Karpas-422 (cell line): ENCODE data around the gene JAK1. TPM values are rescaled to one million over a fixed set of nuclear protein-coding genes. Genes with fewer than 3 reads are reported as not detected.

Experiments
- DNase-seq: peaks from one replicate; pipeline ENCODE4 v3.0.0-alpha.2; 2015
- H2AFZ ChIP-seq: fragments of 200-600 bp; sonication (generic); 2 replicates; pipeline ENCODE4 v1.6.1; 2014; ENCODE audit warnings: antibody characterized with exemption, low read length, mixed read lengths
- H3K27ac ChIP-seq: fragments of 200-600 bp; sonication (generic); 2 replicates; pipeline ENCODE4 v1.5.1; 2014; ENCODE audit warnings: mild to moderate bottlenecking, low read length, moderate library complexity
- H3K27me3 ChIP-seq: fragments of 200-600 bp; sonication (generic); 2 replicates; pipeline ENCODE4 v1.6.1; 2014; ENCODE audit warnings: low read length, mixed read lengths
- H3K36me3 ChIP-seq: fragments of 200-600 bp; sonication (generic); 2 replicates; pipeline ENCODE4 v1.6.1; 2014; ENCODE audit warnings: low read length, mixed read lengths; ENCODE audit not compliant: insufficient read depth
- H3K4me1 ChIP-seq: fragments of 200-600 bp; sonication (generic); 2 replicates; pipeline ENCODE4 v1.6.1; 2014; ENCODE audit warnings: mild to moderate bottlenecking, low read length, mixed read lengths
- H3K4me2 ChIP-seq: fragments of 200-600 bp; sonication (generic); 2 replicates; pipeline ENCODE4 v1.6.1; 2014; ENCODE audit warnings: low read length, low read depth, mild to moderate bottlenecking; ENCODE audit not compliant: poor library complexity, severe bottlenecking
- H3K4me3 ChIP-seq: fragments of 200-600 bp; sonication (generic); 2 replicates; pipeline ENCODE4 v1.5.1; 2014; ENCODE audit warnings: mild to moderate bottlenecking, antibody characterized with exemption, low read length, mixed read lengths
- H3K79me2 ChIP-seq: fragments of 200-600 bp; sonication (generic); 2 replicates; pipeline ENCODE4 v1.6.1; 2014; ENCODE audit warnings: mild to moderate bottlenecking, low read length, mixed read lengths
- H3K9ac ChIP-seq: fragments of 200-600 bp; sonication (generic); 2 replicates; pipeline ENCODE4 v1.6.0; 2014; ENCODE audit warnings: low read length
- H3K9me2 ChIP-seq: fragments of 200-600 bp; sonication (generic), shearing (Covaris generic); replicated peaks from 2 replicates; pipeline ENCODE4 v1.6.0; 2014; ENCODE audit warnings: mild to moderate bottlenecking, low read length, moderate library complexity; ENCODE audit not compliant: insufficient read depth
- H3K9me3 ChIP-seq: fragments of 300-700, 200-600 bp; sonication (generic); 2 replicates; pipeline ENCODE4 v1.6.1; 2014; ENCODE audit warnings: low read length, mixed read lengths
- H4K20me1 ChIP-seq: fragments of 200-600 bp; sonication (generic); 2 replicates; pipeline ENCODE4 v1.6.1; 2014; ENCODE audit warnings: mild to moderate bottlenecking, antibody characterized with exemption, low read length, low read depth; ENCODE audit not compliant: insufficient read depth
- total RNA-seq: library from RNA; depleted of rRNA; stranded (reverse); fragments of >200 nt; shearing (Covaris generic); gene quantifications from 2 replicates; pipeline ENCODE4 v1.2.3, GENCODE V29; 2014; ENCODE audit warnings: low replicate concordance

Gene JAK1
- total RNA-seq, 1 experiment from 2014 or later, result 19.6 TPM

DNA sequence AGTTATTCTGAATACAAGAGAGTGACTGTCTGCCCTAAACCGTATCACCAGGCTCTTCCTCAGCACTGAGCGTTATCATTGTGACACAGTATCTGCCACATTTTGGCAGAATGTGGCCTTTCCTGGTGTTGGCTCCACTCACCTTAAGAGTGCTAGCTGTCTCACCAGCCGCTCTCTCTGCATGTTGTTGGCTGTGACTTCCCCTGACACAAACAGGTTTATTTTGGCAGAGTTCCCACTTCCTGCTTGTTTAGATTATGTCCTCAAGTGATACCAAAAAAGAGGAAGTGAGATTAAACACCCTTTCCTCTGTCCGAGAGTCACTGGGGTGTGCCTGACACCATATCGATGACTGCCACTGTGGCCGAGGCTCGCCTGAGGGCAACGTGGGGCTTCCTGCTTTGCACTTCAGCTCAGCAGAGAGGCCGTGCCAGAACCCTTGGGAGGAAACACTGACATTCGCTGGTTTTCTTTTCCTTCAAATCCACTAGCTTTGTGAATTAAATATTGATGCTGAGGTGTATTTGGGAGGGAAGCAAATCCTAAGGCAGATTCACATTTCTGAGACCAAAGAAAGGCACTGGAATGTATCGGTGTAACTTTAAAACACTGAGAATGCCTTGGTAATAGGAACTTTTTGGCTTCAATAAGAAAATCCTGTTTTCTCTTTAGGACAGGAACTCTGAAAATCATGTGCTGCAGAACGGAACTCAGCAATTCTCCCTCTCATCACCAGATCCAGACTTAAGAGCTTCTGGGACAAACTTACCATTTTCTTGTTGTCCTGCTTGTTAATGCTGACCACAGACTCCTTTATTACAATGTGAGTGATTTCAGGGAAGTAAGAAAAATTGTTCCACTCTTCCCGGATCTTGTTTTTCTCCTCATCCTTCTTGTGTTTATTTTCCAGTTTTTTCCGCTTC is 102.1 kb downstream of the JAK1 start:
- no peak overlapping the region for H3K4me3 ChIP-seq
- H2AFZ ChIP-seq, result peak overlapping the region; percentile 13; the same call in 1 of the 2 replicates
- no peak overlapping the region for H3K9ac ChIP-seq
- H3K9me3 ChIP-seq, result no peaks in the 10 kb centered on the region
- H3K27me3 ChIP-seq, result no peaks in the 10 kb centered on the region
- no peaks in the 10 kb centered on the region for H3K79me2 ChIP-seq
- H3K9me2 ChIP-seq, result no peaks in the 10 kb centered on the region
- peak overlapping the region; percentile 11 for H3K4me2 ChIP-seq
- peaks cover 15% of the 10 kb centered on the region for H3K4me1 ChIP-seq
- peak; percentile 90 for DNase-seq
- no peaks in the 10 kb centered on the region for H3K36me3 ChIP-seq
- peak overlapping the region; percentile 27 for H3K27ac ChIP-seq
- H4K20me1 ChIP-seq, result no peaks in the 10 kb centered on the region

DNA sequence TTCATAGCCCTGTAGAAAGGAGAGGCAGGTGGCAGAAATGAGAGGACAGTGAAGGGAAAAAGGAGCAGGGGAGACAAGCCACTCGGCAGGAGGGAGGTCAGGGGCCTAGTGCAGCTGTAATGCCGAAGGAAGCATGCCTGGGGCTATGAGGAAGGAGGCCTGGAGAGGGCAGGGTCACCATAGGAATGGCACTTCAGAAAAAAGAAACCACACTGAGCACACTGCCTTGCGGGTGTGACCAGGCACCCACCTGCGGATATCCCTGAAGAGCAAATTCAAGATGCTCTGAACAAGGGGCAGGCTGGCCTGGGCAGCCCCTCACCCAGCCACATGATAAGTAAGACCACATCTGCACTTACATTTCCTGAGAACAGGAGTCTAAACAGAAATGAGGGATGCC is 104.7 kb downstream of the JAK1 start:
- Histone ChIP-seq H2AFZ (no peak overlapping the region), H3K4me2 (no peak overlapping the region), H3K79me2 (no peaks in the 10 kb centered on the region), H3K9ac (no peak overlapping the region), H3K27ac (no peak overlapping the region), H3K9me3 (no peaks in the 10 kb centered on the region), H3K4me3 (no peak overlapping the region), H3K36me3 (no peaks in the 10 kb centered on the region), H3K4me1 (peaks cover 15% of the 10 kb centered on the region), H3K9me2 (no peaks in the 10 kb centered on the region), H4K20me1 (no peaks in the 10 kb centered on the region), H3K27me3 (no peaks in the 10 kb centered on the region)
- DNase-seq, result no peak

DNA sequence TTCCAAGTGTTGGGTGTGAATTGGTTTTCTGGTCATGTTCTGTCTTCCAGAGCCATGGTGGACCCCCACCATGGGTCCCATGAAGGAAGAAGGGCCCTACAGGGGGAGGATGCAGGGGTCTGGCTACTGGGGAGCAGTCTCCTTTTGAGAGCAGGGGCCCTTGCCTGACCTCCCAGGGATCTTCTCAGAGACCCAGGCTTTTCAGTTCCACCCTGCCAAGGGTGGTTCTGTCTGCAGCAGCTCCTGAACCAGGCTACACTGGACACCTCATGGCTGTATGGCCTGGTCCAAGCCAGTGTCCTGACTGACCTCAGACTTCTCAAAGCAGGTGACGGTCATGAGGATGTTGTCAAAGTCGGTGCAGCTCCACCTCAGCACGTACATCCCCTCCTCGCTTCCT is 109.0 kb downstream of the JAK1 start:
- Histone ChIP-seq H3K4me2 (no peak overlapping the region), H3K4me1 (no peaks in the 10 kb centered on the region), H3K36me3 (no peaks in the 10 kb centered on the region), H3K4me3 (no peak overlapping the region), H3K9ac (no peak overlapping the region), H3K27me3 (no peaks in the 10 kb centered on the region), H3K9me2 (no peaks in the 10 kb centered on the region), H3K9me3 (no peaks in the 10 kb centered on the region), H4K20me1 (no peaks in the 10 kb centered on the region), H3K27ac (no peak overlapping the region), H2AFZ (no peak overlapping the region), H3K79me2 (no peaks in the 10 kb centered on the region)
- DNase-seq, result no peak

DNA sequence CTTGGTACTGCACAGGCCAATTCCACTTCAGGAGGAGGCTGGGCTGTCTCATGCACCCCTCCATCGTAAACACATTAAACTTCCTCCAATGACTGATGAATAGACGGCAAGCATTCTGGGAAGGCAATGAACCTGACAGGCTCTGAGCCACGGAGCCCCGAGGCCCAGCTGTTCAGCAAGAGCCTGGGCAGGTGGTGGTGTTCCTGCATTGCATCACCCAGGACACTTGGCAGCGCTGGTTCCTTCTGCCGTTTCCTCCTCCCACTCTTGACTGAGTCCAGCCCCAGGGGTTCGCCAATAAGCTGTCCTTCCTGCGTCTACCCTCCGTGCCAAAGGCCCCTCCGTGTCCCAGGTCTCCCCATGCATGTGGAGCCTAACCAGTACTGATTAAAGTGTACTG is 109.8 kb downstream of the JAK1 start:
- H3K27ac ChIP-seq, result no peak overlapping the region
- no peaks in the 10 kb centered on the region for H3K9me2 ChIP-seq
- no peaks in the 10 kb centered on the region for H4K20me1 ChIP-seq
- no peak overlapping the region for H3K9ac ChIP-seq
- DNase-seq, result no peak
- no peaks in the 10 kb centered on the region for H3K79me2 ChIP-seq
- no peaks in the 10 kb centered on the region for H3K4me1 ChIP-seq
- no peaks in the 10 kb centered on the region for H3K27me3 ChIP-seq
- H2AFZ ChIP-seq, result no peak overlapping the region
- H3K36me3 ChIP-seq, result no peaks in the 10 kb centered on the region
- no peaks in the 10 kb centered on the region for H3K9me3 ChIP-seq
- H3K4me2 ChIP-seq, result no peak overlapping the region
- H3K4me3 ChIP-seq, result no peak overlapping the region

DNA sequence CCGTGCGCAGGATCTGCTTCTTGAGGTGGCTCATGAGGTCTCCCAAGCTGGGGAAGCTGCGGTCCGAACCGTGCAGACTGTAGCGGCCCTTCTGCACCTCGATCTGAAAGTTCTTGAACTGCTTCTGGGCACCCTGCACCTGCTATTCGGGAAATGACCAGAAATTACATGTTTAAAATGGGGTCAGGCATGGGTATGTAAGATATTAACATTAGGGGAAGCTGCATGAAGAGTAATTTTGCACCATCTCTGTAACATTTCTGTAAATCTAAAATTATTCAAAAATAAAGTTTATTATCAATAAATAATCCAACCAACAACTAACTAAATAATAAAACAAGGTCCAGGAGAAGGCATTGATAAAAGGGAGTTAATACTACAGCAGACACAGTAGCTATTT is 110.8 kb downstream of the JAK1 start:
- no peak overlapping the region for H2AFZ ChIP-seq
- H3K4me1 ChIP-seq, result no peaks in the 10 kb centered on the region
- no peaks in the 10 kb centered on the region for H3K36me3 ChIP-seq
- no peak overlapping the region for H3K4me2 ChIP-seq
- DNase-seq, result no peak
- H3K79me2 ChIP-seq, result no peaks in the 10 kb centered on the region
- no peak overlapping the region for H3K27ac ChIP-seq
- H3K27me3 ChIP-seq, result no peaks in the 10 kb centered on the region
- H3K9me2 ChIP-seq, result no peaks in the 10 kb centered on the region
- H3K4me3 ChIP-seq, result no peak overlapping the region
- no peaks in the 10 kb centered on the region for H4K20me1 ChIP-seq
- H3K9ac ChIP-seq, result no peak overlapping the region
- H3K9me3 ChIP-seq, result no peaks in the 10 kb centered on the region

DNA sequence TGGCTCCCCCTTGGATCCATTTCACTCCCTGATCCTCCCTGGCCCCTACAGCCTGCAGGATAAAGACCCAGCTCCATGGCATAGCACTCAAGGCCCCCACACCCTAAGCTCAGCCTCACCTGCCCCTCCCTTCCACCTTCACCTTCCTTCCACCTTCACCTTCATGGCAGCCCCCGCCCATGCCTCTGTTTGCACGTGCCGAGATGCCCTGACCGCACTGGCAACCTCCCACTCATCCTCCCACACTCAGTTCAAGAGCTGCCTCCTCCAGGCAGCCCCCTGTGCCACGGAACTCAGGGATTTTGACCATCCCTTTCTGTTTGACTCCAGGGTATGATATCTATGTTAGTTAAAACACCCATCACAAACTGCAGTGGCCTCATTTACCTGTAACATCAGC is 111.7 kb downstream of the JAK1 start:
- no peak overlapping the region for H3K4me3 ChIP-seq
- no peak overlapping the region for H3K9ac ChIP-seq
- no peak for DNase-seq
- H3K9me3 ChIP-seq, result no peaks in the 10 kb centered on the region
- no peaks in the 10 kb centered on the region for H3K36me3 ChIP-seq
- H3K4me1 ChIP-seq, result no peaks in the 10 kb centered on the region
- H3K79me2 ChIP-seq, result no peaks in the 10 kb centered on the region
- no peak overlapping the region for H2AFZ ChIP-seq
- H3K27ac ChIP-seq, result no peak overlapping the region
- no peak overlapping the region for H3K4me2 ChIP-seq
- H3K27me3 ChIP-seq, result no peaks in the 10 kb centered on the region
- H3K9me2 ChIP-seq, result no peaks in the 10 kb centered on the region
- no peaks in the 10 kb centered on the region for H4K20me1 ChIP-seq

DNA sequence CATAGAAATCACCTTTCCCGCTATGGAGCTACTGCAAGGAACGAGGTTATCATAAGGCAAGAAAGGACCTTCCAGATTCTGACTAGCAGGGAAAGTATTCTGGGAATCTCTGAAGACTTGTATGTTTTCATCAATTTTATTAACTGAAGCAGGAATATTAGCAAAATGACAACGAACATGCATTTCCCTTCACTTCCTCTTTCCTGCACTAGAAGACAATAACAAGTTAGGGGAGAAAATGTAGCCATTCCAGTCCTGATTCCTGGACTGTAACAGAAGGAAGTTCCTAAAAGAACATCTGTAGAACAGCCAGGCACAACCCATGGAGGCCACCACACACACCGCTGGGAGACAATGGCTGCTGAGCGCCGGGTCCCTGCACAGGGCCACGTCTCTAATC is 114.7 kb downstream of the JAK1 start:
- Histone ChIP-seq H3K27ac (no peak overlapping the region), H3K4me2 (no peak overlapping the region)
- DNase-seq, result no peak

DNA sequence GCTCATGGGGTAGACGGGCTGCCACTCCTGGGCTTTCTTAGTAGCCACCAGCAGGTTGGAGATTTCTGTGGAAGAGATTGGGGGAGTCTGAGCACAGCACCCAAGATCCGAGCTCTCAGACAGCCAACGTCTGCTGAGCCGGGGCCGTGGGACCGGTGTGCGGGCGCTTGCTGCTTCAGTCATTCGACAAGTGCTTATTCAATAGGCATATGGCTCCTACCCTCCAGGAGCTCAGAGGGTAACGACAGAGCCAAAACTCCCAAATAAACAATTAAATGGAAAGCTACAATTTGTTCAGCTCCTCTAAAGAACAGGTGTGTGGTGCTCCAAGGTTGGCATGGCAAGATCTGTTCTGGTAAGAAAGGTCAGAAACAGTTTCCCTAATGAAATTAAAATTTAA is 115.5 kb downstream of the JAK1 start:
- Histone ChIP-seq H2AFZ (no peak overlapping the region), H3K79me2 (no peaks in the 10 kb centered on the region), H3K36me3 (no peaks in the 10 kb centered on the region), H3K9me3 (no peaks in the 10 kb centered on the region), H3K27me3 (no peaks in the 10 kb centered on the region), H3K9ac (no peak overlapping the region), H3K4me2 (no peak overlapping the region), H4K20me1 (no peaks in the 10 kb centered on the region), H3K4me1 (no peaks in the 10 kb centered on the region), H3K9me2 (no peaks in the 10 kb centered on the region), H3K27ac (no peak overlapping the region), H3K4me3 (no peak overlapping the region)
- DNase-seq, result no peak

More for the DNA sequence above, 114.7 kb downstream of the JAK1 start:
- no peaks in the 10 kb centered on the region for H3K27me3 ChIP-seq
- H2AFZ ChIP-seq, result no peak overlapping the region
- no peaks in the 10 kb centered on the region for H3K9me2 ChIP-seq
- H4K20me1 ChIP-seq, result no peaks in the 10 kb centered on the region
- no peak overlapping the region for H3K4me3 ChIP-seq
- H3K4me1 ChIP-seq, result no peaks in the 10 kb centered on the region
- no peaks in the 10 kb centered on the region for H3K36me3 ChIP-seq
- H3K79me2 ChIP-seq, result no peaks in the 10 kb centered on the region
- no peaks in the 10 kb centered on the region for H3K9me3 ChIP-seq
- no peak overlapping the region for H3K9ac ChIP-seq
